Activated T-helper 17 cell treated with anti-CD3 and anti-CD28 coated beads, Interleukin-2, amount 50 U/mL, for 72 hours (primary cell): ENCODE measurements around the gene AUTS2. TPM values are rescaled to one million over a fixed set of nuclear protein-coding genes. Genes with fewer than 3 reads are reported as not detected.

Experiments
- ATAC-seq: fragments of 150-1000 bp; cut with Tn5 transposase; replicated peaks from 2 replicates; pipeline ENCODE4 v1.10.0; 2021; ENCODE audit warnings: mild to moderate bottlenecking, moderate library complexity
- H3K27ac Mint-ChIP-seq: one replicate; pipeline ENCODE4 v1.8.0; 2022; ENCODE audit warnings: mixed read lengths
- H3K27me3 Mint-ChIP-seq: one replicate; pipeline ENCODE4 v1.8.0; 2022; ENCODE audit warnings: mixed read lengths
- H3K36me3 Mint-ChIP-seq: one replicate; pipeline ENCODE4 v1.8.0; 2022; ENCODE audit warnings: low read depth, mild to moderate bottlenecking, mixed read lengths
- H3K4me1 Mint-ChIP-seq: one replicate; pipeline ENCODE4 v1.8.0; 2022; ENCODE audit warnings: mixed read lengths
- H3K4me3 Mint-ChIP-seq: one replicate; pipeline ENCODE4 v1.8.0; 2022; ENCODE audit warnings: mild to moderate bottlenecking, mixed read lengths
- H3K9me3 Mint-ChIP-seq: one replicate; pipeline ENCODE4 v1.8.0; 2022; ENCODE audit warnings: mixed read lengths
- total RNA-seq, 2 donors: library from RNA; stranded (reverse); gene quantifications; one replicate each; pipeline ENCODE4 v1.2.3, GENCODE V29; 2022

AUTS2 gene
- total RNA-seq, 2 donors from 2014 or later, result 20.1 to 39.9 TPM

DNA sequence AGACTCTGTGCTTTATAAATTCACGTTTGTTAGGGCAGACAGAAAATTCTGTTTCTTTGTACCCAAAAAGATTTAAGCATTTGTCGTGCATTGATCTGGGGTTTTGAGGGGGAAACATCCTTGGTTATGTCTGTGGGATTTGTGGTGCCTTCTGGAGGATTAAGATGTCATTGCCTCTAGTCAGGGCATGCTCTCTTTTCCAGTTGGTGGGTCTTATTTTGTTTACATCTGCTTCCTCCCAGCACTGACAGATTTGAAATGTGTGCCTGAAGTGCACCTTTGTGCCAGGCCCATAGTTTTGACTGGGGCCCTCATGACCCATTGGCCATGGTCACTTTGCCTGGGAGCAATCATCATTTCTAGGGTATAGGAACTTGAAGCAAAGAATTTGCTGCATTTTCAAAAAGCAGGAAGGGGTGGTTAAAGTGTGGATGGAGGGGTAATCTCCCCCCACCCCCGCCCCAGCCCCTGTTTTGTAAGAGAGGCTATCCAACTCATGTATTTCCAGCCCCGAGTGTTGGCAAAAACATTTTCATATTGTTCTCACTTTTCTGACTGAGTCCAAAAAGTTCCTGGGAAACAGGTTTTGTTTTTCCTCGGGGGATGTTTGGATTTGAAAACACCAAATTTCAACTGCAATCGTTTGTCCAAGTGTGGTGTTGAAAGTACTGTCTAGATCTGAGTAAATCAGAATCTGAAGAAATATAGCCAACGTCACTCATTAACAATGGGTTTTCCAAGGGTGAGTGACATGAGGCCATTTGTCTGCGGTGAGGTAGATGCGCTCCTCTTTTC, 1145.5 kb downstream of the AUTS2 start:
- H3K4me1 Mint-ChIP-seq, result peaks cover 5% of the 10 kb centered on the region
- H3K9me3 Mint-ChIP-seq, result no peaks in the 10 kb centered on the region
- no peak for ATAC-seq
- no peak overlapping the region for H3K27ac Mint-ChIP-seq
- H3K36me3 Mint-ChIP-seq, result no peaks in the 10 kb centered on the region
- no peaks in the 10 kb centered on the region for H3K27me3 Mint-ChIP-seq
- no peak overlapping the region for H3K4me3 Mint-ChIP-seq

GRCh38 chr7:70744492-70744891, 1146.2 kb downstream of the AUTS2 start:
- Mint-ChIP-seq H3K4me3 (no peak overlapping the region), H3K9me3 (no peaks in the 10 kb centered on the region), H3K36me3 (no peaks in the 10 kb centered on the region), H3K4me1 (peaks cover 5% of the 10 kb centered on the region), H3K27ac (no peak overlapping the region), H3K27me3 (no peaks in the 10 kb centered on the region)
- no peak for ATAC-seq

DNA sequence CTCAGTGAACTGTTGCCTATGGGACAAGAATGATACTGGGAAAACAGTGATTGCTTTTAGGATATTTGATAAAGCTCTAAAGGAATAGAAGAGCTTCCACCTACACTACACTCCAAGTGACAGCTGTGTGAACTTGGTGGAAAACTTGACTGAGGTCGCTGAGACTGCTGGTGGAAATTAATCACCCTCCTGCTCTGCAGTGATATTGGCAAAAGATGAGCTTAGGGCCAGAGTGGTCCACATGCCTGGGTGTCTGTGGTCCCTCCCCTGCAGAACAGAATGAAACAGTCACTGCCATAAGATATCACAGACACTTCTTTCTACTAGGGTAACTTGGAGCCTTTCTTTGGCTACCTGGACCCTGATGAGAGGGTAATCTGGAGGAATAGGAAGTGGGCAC, 1151.6 kb downstream of the AUTS2 start:
- ATAC-seq, result peak; percentile 40
- Mint-ChIP-seq H3K36me3 (no peaks in the 10 kb centered on the region), H3K27ac (no peak overlapping the region), H3K27me3 (no peaks in the 10 kb centered on the region), H3K4me1 (no peaks in the 10 kb centered on the region), H3K4me3 (no peak overlapping the region), H3K9me3 (no peaks in the 10 kb centered on the region)

DNA sequence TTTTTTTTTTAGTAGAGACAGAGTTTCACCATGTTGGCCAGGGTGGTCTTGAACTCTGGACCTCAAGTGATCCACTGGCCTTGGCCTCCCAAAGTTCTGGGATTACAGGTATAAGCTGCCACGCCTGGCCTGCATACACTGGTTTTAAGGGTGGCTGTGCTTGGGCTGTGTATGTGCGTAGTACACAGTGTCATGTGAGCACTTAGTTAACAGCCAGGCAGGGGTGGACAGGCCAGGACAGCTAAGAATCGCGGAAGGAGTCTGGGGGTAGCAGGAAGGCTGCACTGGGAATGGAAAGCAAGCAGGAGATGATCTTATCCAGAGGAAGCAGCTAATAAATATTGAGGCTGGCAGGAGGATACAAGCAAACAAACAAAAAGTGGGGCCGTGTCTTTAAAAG, 1153.6 kb downstream of the AUTS2 start:
- no peak overlapping the region for H3K27ac Mint-ChIP-seq
- no peak overlapping the region for H3K4me3 Mint-ChIP-seq
- ATAC-seq, result no peak
- H3K27me3 Mint-ChIP-seq, result no peaks in the 10 kb centered on the region
- H3K36me3 Mint-ChIP-seq, result no peaks in the 10 kb centered on the region
- no peaks in the 10 kb centered on the region for H3K9me3 Mint-ChIP-seq
- H3K4me1 Mint-ChIP-seq, result no peaks in the 10 kb centered on the region

- no peaks in the 10 kb centered on the region for H3K36me3 Mint-ChIP-seq
- H3K4me3 Mint-ChIP-seq, result no peak overlapping the region
- H3K4me1 Mint-ChIP-seq, result no peaks in the 10 kb centered on the region
- no peak for ATAC-seq
- H3K9me3 Mint-ChIP-seq, result no peaks in the 10 kb centered on the region
- no peaks in the 10 kb centered on the region for H3K27me3 Mint-ChIP-seq
- no peak overlapping the region for H3K27ac Mint-ChIP-seq
Measured at GRCh38 chr7:70752794-70753241, 1154.5 kb downstream of the AUTS2 start.

DNA sequence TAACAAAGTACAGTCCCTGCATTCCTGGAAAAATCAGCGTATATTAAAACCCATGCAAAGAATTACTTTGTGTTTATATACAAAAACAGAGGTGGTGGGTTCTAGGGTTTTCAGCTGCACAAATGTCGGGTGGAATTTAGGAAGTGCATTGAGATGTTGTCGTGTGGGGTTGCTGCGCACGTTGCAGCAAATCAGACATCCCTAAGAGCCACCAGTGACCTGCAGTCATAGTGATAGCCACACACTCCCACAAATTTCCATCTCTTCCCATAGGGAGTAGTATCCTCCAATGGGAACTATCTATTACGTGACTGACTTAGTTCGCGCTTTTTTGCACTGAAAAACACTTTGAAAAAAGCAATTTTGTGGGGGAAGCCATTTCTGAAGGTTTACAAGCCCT, 1158.5 kb downstream of the AUTS2 start:
- no peaks in the 10 kb centered on the region for H3K4me1 Mint-ChIP-seq
- no peaks in the 10 kb centered on the region for H3K9me3 Mint-ChIP-seq
- no peak overlapping the region for H3K4me3 Mint-ChIP-seq
- ATAC-seq, result no peak
- no peaks in the 10 kb centered on the region for H3K36me3 Mint-ChIP-seq
- no peaks in the 10 kb centered on the region for H3K27me3 Mint-ChIP-seq
- no peak overlapping the region for H3K27ac Mint-ChIP-seq

DNA sequence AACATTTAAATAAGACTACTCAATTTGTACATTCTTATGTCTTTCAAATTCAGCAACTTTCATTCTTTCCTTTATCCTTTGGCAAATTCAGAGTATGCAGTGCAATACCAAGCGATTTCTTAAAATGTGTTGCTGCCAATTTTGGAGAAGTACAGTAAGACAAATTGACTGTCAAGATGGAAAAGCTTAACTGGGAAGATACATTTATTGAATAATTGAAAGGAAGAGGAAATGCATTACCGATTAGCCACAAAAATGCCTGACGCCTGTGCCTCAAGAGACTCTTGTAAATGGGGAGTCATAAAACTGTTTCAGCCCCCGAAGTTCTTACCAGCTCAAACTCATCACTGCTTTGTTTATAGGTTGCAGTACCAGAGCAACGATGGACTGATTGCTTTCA, 1160.4 kb downstream of the AUTS2 start:
- no peak for ATAC-seq
- Mint-ChIP-seq H3K4me1 (peaks cover 11% of the 10 kb centered on the region), H3K4me3 (peak overlapping the region; percentile 49), H3K9me3 (no peaks in the 10 kb centered on the region), H3K27me3 (no peaks in the 10 kb centered on the region), H3K36me3 (no peaks in the 10 kb centered on the region), H3K27ac (no peak overlapping the region)

- Mint-ChIP-seq H3K9me3 (no peaks in the 10 kb centered on the region), H3K27ac (no peak overlapping the region), H3K36me3 (peaks cover 6% of the 10 kb centered on the region), H3K4me3 (no peak overlapping the region), H3K4me1 (peaks cover 11% of the 10 kb centered on the region), H3K27me3 (no peaks in the 10 kb centered on the region)
- ATAC-seq, result no peak
Measured at GRCh38 chr7:70759674-70760073, 1161.4 kb downstream of the AUTS2 start.

- H3K27me3 Mint-ChIP-seq, result no peaks in the 10 kb centered on the region
- H3K4me3 Mint-ChIP-seq, result peak overlapping the region; percentile 61
- H3K27ac Mint-ChIP-seq, result no peak overlapping the region
- H3K4me1 Mint-ChIP-seq, result peaks cover 16% of the 10 kb centered on the region
- peaks cover 24% of the 10 kb centered on the region for H3K36me3 Mint-ChIP-seq
- ATAC-seq, result no peak
- no peaks in the 10 kb centered on the region for H3K9me3 Mint-ChIP-seq
Measured at GRCh38 chr7:70761711-70762328, 1163.5 kb downstream of the AUTS2 start.

DNA sequence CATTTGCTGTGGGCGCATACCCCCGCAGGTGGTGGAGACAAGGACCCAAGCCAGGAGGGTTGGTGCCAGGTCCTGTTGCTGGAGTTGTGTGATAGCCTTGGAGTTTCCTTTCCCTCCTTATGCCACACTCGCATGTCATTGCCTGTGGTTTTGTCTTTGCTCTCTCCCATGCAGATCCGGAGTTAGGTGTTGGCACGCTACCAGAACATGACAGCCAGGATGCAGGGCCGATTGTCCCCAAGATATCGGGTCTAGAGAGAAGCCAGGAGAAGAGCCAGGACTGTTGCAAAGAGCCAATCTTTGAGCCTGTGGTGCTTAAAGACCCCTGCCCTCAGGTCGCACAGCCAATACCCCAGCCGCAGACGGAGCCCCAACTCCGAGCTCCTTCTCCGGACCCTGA, 1164.4 kb downstream of the AUTS2 start:
- Mint-ChIP-seq H3K9me3 (no peaks in the 10 kb centered on the region), H3K36me3 (peaks cover 32% of the 10 kb centered on the region)

DNA sequence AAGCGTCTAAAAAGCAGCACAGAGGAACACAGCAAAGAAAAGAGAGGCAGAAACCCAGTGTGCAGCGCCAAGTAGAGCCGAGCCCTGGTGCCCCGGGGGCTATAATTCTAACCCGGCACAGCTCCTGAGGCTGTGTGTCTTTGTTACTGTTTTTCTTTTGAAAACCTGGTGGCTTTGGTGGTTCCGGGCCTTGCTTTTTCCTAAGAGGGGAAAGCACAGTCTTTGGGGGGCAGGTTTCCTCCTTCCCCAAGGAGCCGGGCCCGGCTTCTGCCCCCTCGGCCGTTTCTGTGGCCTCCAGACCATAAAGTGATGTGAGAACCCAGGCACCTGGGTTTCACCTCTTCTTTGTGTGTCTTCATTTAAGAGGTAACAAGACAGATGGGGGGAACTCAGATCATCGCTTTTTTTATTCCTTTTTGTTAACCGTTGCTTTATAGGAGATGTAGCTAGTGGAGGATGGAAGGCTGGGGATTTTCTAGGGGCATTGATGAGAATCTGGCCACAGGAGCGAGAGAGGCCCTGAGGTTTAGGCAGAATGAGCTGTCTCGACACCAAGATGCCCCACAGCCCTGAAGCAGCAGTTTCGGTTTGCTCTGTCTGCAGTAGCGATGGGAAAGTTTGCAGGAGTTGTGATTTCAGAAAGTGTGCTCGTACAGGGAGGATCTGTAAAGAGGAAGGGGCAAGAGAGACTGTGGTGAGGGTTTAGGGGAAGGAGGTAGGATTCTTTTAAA, 1165.9 kb downstream of the AUTS2 start:
- H3K4me3 Mint-ChIP-seq, result peak overlapping the region; percentile 61
- H3K27me3 Mint-ChIP-seq, result no peaks in the 10 kb centered on the region
- peaks cover 42% of the 10 kb centered on the region for H3K36me3 Mint-ChIP-seq
- H3K4me1 Mint-ChIP-seq, result peaks cover 16% of the 10 kb centered on the region
- H3K27ac Mint-ChIP-seq, result peak overlapping the region; percentile 17
- no peaks in the 10 kb centered on the region for H3K9me3 Mint-ChIP-seq
- peak; percentile 98 for ATAC-seq

More for the DNA sequence above, 1164.4 kb downstream of the AUTS2 start:
- Mint-ChIP-seq H3K4me3 (peak overlapping the region; percentile 61), H3K4me1 (peaks cover 16% of the 10 kb centered on the region), H3K27ac (peak overlapping the region; percentile 65), H3K27me3 (no peaks in the 10 kb centered on the region)
- ATAC-seq, result no peak

GRCh38 chr7:70764701-70765208, 1166.5 kb downstream of the AUTS2 start:
- Mint-ChIP-seq H3K36me3 (peaks cover 49% of the 10 kb centered on the region), H3K27me3 (no peaks in the 10 kb centered on the region), H3K4me3 (peak overlapping the region; percentile 61), H3K4me1 (peaks cover 16% of the 10 kb centered on the region), H3K27ac (peak overlapping the region; percentile 17), H3K9me3 (no peaks in the 10 kb centered on the region)
- no peak for ATAC-seq

DNA sequence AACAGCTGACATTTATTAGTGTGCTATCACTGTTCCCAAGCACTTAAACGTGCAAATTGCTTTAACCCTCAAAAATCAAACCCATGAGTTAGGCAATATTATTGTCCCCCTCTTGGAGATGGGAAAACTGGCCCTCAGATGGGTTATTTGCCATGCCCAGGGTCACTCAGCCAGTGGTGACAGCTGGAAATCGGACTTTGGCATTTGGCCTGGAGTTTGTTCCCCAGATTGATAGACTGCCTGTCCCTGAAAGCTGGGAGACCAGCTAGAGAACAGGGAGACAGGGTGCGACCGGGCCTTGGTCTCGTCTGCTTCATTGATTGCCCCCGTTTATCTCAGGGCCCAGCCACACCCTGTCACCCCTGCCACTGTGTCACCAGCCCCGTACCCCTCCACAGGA, 1167.4 kb downstream of the AUTS2 start:
- Mint-ChIP-seq H3K36me3 (peaks cover 52% of the 10 kb centered on the region), H3K9me3 (no peaks in the 10 kb centered on the region), H3K4me3 (peak overlapping the region; percentile 61), H3K4me1 (peaks cover 16% of the 10 kb centered on the region), H3K27ac (no peak overlapping the region), H3K27me3 (no peaks in the 10 kb centered on the region)
- no peak for ATAC-seq

DNA sequence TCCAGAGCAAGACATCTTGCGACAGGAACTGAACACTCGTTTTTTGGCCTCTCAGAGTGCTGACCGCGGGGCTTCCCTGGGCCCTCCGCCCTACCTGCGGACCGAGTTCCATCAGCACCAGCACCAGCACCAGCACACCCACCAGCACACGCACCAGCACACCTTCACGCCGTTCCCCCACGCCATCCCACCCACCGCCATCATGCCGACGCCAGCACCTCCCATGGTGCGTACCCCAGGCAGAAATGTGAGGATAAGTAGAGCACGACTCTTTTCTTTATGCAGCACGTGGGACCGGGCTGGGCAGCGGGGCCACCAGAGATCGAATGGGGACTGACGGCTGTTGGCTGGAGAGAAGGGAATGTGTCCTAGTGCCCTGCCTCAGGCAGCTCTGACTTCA, 1167.8 kb downstream of the AUTS2 start:
- H3K9me3 Mint-ChIP-seq, result no peaks in the 10 kb centered on the region
- no peak for ATAC-seq
- H3K4me1 Mint-ChIP-seq, result peaks cover 16% of the 10 kb centered on the region
- H3K4me3 Mint-ChIP-seq, result no peak overlapping the region
- H3K27ac Mint-ChIP-seq, result no peak overlapping the region
- peaks cover 52% of the 10 kb centered on the region for H3K36me3 Mint-ChIP-seq
- H3K27me3 Mint-ChIP-seq, result no peaks in the 10 kb centered on the region
